Femur (tissue), 1 donor: Measurements from ENCODE around the gene KRT9.
"Not testable (repeated sequence)": the region's sequence is repeated elsewhere in the genome, so short reads cannot be mapped to it uniquely, and the experiment has no call there.

ENCODE experiments used
- DNase-seq: peaks from one replicate; pipeline ENCODE4 v3.0.0-alpha.2; 2017

The KRT9 gene

DNA sequence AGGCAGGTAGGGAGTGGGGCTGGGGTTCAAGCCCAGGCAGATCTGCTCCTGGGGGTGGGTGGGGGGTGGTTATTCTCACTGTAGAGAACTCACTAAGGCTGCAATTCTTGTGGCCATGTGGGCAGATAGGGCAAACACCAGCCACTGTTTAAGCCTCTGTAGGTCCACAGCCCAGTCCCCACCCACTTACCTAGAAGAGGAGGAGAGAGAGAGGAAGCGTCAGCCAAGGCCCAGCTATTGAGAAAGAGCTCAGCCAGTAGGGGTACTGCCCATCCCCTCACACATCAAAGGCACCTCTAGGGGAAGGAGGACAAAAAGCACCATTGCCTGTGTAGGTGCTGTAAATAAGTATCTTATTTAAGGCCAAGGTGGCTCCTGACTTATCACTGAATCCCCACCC is 27.8 kb upstream of the KRT9 start:
- DNase-seq, result no peak

DNA sequence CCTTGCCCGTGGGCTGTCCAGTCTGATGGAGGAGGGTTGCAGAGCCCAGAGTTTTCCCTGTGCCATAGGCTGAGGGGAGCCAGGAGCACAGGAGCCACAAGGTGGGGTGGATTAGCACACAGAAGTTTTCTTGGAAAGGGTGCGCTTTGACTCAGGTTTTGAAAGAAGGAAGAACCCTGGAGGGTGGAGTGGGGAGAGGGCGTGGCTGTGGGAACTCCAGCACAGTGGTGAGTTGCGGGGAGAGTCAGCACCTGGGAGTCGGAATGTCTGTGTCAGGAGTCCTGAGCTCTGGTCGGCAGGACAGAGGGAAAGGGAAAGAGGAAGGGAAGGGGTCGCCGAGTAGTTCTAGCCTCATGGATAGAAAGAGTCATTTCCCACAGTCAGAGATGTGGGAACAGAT is 23.7 kb upstream of the KRT9 start:
- DNase-seq, result no peak

DNA sequence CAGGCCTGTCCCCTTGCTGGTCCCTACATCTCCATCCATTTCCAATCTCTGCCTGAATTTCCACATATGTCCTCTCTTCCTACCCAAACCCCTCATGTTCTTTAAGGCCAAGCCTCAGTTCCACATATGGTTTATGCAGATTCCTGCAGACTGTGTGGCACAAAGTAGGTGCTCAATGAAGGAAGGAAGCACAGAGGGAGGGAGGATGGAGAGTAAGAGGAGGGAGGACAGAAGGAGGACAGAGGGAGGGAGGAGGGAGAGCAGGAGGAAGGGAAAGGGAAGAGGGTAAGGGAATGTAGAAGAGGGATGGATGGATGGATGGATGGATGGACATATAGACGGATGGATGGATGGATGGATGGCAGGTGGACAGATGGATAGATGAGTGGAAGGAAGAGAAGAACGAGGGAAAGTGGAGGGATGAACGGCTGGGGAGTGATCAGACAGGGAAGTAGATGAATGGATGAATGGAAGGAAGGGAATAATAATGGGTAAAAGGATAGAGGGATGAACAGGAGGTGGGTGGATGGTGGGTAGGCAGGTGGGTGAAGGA is 22.6 kb upstream of the KRT9 start:
- DNase-seq, result no peak

DNA sequence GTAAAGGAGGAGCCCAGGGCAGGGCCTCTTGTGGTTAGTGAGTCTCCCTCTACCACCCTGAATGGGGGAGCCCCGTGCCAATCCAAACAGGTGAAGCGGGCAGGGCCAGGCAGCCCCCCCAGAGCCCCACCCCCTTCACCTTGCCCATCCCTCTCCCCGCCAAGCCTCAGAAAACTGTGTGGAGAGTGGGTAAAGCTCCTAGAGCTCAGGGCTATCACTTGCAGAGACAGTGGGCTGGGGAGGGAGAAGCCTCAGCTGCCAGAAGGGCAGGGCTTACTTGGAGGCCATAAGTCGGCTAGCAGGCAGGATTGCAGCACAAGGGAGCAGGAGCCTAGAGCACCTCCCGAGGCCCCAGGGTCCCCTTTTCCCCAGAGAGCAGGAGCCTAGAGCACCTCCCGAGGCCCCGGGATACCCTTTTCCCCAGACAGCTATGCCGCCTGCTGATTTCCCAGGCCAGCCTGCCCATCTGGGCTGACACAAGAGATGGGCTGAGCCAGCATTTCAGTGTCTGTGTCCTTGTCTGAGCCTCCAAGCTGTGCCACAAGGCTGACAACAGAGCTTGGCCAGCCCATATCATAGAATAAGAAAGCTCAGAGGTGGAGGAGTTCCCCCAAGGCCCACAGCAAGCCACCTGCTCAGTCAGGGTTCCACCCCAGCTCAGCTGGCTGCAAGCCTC is 21.6 kb upstream of the KRT9 start:
- no peak for DNase-seq

DNA sequence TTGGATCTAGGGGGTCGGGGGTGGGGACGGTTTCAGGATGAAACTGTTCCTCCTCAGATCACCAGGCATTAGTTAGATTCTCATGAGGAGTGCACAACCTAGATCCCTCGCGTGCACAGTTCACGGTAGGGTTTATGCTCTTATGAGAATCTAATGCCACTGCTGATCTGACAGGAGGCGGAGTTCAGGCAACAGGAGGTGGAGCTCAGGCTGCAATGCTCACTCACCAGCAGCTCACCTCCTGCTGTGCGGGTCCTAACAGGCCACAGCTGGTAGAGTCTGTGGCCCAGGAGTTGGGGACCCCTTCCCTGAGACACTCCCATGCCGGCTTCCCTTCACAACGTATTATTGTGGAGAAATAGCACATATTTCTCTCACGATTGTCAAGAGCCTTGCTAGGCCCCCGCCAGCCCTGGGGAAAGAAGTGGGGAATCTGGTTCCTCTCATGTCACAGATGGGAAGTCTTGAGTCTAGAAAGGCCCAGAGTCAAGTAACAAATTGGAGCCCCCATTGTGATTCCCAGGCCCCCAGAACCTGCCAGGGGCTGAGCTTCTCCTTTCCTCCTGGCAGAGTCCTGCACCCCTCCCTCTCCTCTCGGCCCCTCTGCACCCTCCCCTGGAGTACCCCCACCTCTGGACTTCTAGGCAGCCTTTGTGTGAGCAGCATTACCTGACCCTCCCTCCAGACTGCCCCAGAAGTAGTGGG is 20.9 kb upstream of the KRT9 start:
- DNase-seq, result no peak

DNA sequence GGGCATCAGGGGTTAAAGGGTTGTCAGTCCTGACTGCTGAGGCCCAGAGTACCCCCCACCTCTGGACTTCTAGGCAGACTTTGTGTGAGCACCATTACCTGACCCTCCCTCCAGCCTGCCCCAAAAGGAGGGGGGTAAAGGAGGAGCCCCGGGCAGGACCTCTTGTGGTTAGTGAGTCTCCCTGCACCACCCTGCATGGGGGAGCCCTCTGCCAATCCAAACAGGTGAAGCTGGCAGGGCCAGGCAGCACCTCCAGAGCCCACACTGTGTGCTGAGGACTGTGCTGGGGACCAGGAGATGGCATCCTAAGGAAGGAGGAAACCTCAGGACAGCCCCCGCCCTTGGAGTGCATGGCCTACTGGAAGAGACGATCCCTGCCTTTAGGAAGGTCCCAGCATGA is 17.4 kb upstream of the KRT9 start:
- DNase-seq, result no peak

DNA sequence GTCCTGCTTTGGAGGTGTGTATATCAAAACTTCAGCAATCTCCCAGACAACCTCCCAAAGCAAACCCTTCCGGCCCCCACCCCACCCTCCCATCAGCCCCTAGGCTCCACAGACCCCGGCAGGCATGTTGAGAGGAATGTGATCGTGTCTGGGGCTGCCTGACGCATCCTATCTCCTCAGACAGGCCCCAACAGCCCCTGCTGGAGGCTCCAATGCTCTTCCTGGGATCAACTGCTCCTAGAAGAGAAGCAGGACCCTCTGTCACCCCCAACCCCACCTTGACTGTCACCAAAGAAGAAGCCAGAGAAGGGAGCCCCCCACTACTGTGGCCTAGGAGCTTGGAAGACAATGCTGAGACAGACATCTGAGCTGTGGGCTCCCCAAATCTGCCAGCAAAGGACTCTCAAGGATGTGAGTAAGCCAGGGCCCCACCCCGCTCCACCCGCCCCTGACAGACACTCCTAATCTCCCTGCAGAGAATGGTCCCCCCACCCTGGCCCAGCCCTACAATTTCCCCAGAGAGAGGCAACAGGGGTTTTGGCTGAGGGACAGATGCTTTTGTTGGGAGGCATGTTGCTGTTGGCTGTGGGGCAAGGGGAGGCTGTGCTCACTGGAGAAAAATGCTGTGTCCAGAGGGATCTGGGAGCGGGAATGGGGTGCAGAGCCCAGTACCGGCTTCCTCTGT is 16.4 kb upstream of the KRT9 start:
- no peak for DNase-seq

DNA sequence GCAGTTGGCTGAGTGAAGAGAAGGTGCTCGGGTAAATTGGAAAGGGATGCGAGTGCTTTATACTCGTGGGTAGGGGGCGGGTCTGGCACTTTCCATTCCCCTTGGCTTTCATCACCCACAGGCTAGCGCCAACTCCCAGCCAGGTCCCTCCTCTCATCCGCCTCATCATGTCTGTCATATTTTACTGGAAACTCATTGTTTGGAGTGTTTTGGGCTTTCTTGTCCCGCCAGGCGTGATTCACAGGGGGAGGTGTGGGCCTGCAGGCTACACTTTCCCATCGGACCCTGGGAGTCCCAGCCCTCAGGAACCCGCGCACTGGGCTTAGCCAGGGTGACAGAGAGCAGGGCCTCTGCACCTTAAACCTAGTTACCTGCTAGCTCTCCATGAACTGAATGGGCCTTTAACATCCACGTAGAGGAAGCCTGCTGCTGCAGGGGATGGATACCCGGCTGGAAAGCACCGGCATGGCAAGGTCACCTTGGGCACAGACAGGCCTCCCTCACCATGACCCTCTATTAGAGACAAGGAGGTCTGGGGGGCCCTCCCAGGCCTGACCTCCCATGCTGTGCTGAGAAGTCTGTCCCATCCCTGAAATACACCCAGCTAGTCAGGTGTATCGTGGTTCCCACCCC is 15.1 kb upstream of the KRT9 start, which contains the start of gene KRT14:
Gene KRT14, minus strand, starts transcription at position 33 of the 633 bp plus-strand sequence. CDS start 61 bp downstream, outside the sequence.
- no peak for DNase-seq

DNA sequence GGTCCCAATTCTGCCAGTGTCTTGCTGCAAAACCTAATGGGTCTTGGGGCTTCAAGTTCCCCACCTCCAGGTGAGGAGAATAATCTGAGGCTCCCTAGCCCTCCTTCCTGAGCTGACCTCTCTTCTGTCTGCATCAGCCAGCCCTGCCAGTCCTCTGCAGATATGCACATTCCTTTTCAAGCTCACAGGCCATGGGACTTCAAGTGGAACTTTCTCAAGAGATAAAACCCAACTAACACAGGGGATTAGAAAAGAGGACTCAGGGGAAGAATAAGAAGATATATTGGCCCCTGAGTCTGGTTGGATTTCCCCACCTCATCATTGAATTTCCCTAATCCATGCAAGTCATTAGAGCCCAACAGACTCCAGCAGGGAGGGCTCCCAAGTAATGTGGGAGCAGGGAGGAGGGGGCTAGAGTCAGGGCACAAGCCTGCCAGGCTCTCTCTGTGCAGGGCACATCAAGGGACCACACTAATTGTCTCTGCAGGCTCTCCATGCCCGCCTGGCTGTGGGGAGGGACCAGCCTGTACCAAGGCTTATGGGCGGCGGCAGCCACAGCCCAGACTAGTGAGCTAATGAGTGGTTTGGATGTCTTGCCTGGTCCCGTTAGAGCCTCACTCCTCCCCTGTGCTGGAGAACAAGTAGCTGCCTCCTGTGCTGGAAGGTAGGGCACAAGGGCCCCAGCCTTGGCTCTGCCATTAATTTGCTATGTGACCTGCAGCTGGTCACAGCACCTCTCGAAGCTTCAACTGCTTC is 13.6 kb upstream of the KRT9 start:
- DNase-seq, result peak; percentile 46

DNA sequence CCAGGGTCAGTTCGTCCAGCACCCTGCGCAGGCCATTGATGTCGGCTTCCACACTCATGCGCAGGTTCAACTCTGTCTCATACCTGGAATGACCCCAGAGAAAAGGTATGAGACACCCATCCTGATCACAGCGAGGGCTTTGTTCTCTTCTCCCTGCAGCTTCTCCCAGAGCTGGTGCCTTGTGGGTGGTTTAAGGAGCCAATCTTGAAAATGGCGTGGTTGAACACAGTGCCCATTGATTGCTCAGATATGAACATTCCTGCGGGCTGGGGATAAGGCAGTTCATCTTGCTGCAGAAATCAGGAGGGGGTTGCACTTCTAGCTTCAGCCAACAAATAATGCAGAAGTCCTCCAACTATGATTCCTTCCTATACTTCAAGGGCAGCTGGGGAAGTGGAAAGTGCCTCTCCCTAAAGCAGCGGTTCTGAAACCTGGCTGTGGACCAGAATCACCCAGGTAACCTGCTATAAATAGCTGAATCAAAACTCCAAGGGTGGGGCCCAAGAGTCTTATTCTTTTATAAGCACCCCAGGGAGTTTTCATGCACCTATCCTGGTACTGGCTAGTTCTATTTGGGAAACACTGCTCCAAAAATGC is 12.6 kb upstream of the KRT9 start:
- not testable (repeated sequence) for DNase-seq

DNA sequence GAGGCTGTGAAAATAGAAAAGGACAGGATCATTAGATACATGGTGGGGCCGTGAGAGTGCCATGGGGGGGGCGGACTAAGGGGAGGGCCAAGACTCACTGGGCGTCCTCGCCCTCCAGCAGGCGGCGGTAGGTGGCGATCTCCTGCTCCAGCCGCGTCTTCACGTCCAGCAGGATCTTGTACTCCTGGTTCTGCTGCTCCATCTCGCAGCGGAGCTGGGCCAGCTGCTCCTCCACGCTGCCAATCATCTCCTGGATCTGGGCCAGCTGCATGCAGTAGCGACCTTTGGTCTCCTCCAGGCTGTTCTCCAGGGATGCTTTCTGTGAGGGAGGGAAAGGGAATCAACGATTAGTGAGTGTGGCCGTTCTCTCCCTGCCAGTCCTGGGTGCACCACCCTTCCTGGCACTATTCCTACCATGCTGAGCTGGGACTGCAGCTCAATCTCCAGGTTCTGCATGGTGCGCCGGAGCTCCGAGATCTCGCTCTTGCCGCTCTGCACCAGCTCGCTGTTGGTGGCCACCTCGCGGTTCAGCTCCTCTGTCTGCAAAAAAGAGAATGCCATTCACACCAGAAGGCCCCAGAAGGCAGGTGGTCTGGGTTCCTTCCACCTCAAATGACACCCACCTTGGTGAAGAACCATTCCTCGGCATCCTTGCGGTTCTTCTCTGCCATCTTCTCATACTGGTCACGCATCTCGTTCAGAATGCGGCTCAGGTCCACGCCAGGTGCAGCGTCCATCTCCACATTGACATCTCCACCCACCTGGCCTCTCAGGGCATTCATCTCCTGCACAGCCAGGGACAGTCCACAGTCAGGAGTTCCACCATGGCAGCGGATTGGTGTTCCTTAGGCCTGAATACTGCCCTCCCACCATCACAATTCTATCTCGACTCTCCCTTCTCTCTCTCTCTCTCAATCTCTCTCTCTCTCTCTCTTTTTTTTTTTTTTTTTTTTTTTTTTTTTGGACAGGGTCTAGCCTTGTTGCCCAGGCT is 11.6 kb upstream of the KRT9 start:
- no peak for DNase-seq

DNA sequence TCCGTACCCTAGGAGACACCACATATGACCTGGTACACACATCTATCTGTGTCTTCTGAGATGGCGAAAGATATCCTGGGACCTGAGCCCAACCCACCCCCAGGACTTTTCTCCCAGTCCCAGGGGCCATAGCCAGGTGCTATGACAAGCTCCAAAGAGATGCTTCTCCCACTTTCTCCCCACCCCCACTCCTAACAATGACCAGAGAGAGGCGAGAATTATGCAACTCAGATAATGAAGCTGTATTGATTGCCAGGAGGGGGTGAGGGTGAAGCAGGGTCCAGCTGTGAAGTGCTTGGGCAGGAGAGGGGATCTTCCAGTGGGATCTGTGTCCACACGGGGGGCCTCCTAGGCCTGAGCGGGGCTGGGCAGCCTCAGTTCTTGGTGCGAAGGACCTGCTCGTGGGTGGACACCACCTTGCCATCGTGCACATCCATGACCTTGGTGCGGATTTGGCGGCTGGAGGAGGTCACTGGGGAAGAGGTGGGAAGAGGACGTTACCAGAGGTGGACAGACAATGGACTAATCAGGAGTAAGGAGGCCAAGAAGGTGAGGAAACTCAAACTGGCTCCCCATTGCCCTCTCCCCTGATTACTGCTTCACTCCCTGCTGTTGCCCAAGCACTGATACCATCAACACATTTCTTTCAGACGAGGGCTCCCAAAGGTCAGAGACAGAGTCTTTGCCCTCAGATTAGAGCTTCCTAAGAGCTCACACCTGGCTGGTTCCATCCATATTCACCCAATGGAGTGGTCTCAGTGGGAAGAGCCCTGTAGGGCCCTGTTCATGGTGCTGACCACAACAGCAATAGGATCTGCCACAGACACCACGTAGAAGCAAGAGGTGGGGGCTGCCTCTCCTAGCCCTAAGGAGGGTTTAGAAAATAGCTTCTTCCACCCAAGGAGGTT is 10.5 kb upstream of the KRT9 start:
- DNase-seq, result not testable (repeated sequence)

DNA sequence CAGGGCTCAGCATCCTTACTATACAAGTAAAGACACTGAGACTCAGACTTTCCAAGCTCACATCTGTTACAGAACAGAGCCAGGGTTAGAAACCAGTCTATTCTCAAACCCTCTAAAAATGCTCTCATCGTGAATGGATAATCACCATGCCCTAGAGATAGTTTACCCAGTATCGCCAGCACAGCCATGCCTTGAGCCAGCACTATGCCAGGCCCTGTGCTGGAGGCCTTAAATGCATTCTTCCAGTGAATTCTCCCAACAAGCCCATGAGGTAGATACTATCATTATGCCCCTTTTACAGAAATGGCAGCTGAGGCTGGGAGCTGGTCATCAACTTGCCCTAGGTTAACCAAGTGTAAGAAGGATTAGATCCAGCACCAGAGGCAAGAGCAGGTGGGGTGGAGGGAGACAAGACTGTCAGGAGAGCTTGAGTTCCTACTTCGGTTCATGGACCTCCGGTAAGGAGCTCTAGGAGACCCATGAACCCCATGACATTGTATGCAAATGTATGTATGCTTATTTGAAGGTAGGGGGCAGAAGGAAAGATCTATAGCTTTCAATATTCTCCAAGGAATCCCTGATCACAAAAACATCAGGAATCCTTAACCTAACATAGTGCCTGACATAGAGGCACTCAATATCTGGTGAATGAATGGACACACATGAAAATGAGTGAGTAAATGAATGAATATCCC is 9.7 kb upstream of the KRT9 start:
- no peak for DNase-seq

DNA sequence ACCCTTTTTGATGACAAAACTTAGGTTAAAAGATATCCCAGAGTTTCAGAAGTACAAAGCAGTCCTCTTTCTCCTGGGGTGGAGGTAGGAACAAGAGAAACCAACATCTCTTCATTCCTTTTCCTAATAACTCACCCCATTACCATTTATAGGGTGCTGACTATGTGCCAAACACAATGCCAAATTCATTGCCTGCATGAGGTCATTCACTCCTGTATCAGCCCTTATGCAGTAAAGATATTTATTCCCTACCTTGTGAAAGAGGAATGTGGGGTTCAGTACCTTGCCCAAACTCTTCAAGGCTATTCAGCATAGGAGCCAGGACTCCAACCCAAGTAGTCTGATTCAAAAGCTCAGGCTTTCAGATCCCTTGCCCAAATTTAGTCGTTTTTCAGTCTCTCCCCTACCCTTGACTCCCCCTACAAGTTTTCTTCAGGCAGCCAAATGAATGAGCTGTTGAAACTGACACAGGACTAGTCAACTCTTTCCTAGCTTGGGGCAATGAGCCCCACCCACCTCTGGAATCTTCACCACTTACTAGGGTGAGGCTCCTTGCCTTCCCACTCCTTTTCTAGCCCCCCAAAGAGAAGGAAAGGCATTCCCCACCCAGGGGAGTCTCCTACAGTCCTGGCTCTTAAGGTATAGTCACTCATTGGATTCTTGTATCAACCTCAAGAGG is 9.0 kb upstream of the KRT9 start:
- DNase-seq, result no peak

DNA sequence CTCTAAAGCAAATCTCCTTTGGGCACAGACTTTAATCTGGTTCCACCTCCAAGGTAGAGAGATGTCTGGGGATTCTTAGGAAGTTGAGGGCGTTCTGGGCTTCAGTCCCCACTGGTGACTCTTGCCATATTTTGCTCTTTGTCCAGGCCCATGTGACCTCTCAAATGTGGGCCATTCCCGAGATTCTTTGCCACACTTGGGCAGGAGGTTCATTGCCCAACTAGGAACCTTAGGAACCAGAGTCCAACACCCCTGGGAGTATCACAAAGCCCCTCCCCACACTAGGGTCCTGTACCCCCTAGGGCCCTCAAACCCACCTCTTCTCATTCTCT is 8.4 kb upstream of the KRT9 start:
- DNase-seq, result no peak

DNA sequence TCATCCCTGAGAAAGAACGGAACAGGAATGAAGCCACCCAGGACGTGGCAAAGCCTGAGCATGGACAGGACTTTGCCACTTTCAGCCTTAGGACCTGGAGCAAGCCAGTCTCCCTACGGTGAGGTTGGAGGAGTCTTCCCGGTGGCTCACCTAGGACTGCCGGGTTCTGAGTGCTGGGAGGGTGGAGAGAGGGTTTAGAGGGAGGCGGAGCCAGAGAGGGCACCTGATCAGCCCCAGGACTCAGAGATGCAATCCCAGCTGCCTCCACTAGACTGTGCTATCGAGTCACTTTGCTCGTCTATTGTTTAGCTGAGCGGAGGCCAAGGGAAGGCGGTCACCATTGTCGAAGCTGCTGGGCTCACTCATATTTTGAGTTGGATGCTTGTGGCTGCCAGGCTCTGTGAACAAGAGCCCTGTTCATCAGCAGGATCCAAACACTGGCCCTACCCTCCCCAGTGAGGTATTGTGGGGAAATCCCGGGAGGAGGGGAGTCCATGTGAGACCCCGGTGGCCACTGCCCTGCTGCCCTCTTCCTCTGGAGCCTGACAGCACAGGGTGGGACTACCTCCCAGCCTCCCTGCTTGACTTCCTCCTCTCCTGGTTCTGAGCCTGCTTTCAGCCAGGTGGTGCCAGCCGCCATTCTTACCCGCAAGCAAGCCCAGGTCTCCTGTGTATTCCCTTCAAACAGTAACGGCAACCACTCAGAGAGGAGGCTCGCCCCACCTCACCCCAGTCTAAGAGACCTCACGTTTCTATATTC is 7.8 kb upstream of the KRT9 start:
- DNase-seq, result peak; percentile 83

DNA sequence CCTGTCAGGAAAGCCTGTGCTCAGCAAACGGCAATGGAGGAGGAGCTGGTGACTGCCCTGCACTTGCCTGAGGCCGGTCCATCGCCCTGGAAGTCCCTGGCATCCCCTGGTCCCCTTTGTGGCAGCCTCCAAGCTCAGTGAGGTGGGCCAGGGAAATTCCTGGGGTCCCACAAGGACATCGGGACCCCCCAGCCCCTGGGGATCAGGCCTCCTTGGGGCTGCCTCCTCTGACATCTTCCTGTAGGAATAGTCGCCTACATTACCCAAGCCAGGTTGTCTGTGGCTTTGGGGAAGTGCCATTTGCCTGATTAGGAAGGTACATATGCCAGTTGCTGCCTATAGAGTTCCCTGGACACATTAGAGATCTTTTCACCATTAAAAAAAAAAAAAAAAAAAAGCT is 7.1 kb upstream of the KRT9 start:
- no peak for DNase-seq

DNA sequence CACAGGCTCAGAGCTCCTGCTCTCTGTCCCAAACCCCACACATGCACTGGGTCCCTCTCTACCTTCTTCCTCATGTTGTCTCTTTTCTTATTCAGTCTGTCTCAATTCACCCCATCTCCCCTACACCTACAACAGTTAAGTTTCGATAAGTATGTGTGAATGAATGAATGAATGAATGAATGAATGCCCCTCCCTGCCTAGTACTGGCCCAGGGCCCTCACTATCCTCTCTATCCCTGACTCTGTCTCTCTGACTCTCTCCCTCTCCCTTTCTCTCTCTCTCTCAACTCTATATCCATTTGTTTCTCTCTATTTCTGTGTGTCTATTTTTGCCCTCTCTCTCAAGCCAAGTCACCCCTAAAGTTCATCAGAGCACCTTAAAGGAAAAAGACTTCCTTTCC is 6.7 kb upstream of the KRT9 start:
- DNase-seq, result no peak
